RWPE2 (cell line): Measurements from ENCODE around the gene STXBP2.

ENCODE experiments used
- ATAC-seq: fragments of 200-7000 bp; cut with Tn5 transposase; 3 replicates; pipeline ENCODE4 v1.9.1; 2021; ENCODE audit warnings: low read depth
- DNase-seq: peaks from one replicate; pipeline ENCODE4 v3.0.0-alpha.2; 2020; ENCODE audit warnings: low spot score
- H3K27ac ChIP-seq: fragments of 450-650 bp; 2 replicates; pipeline ENCODE4 v1.5.1; 2017; ENCODE audit warnings: mild to moderate bottlenecking; ENCODE audit not compliant: poor library complexity, severe bottlenecking
- H3K27me3 ChIP-seq: fragments of 250-450 bp; sonication (Bioruptor Pico); 2 replicates; pipeline ENCODE4 v1.5.1; 2021; ENCODE audit warnings: mild to moderate bottlenecking, moderate library complexity; ENCODE audit not compliant: insufficient read depth, poor library complexity, severe bottlenecking
- H3K36me3 ChIP-seq: fragments of 250-450 bp; sonication (Bioruptor Pico); 2 replicates; pipeline ENCODE4 v1.5.1; 2020; ENCODE audit warnings: low read depth, mild to moderate bottlenecking, moderate library complexity
- H3K4me1 ChIP-seq: fragments of 250-450 bp; sonication (Bioruptor Pico); 2 replicates; pipeline ENCODE4 v1.5.1; 2021; ENCODE audit warnings: mild to moderate bottlenecking, moderate library complexity; ENCODE audit not compliant: insufficient read depth, poor library complexity, severe bottlenecking
- H3K4me3 ChIP-seq: fragments of 250-450 bp; sonication (Bioruptor Pico); 2 replicates; pipeline ENCODE4 v1.5.1; 2021; ENCODE audit warnings: mild to moderate bottlenecking, moderate library complexity; ENCODE audit not compliant: severe bottlenecking
- H3K9me3 ChIP-seq: fragments of 250-450 bp; sonication (Bioruptor Pico); 2 replicates; pipeline ENCODE4 v1.5.1; 2021; ENCODE audit warnings: mild to moderate bottlenecking, moderate library complexity; ENCODE audit not compliant: severe bottlenecking
- TF ChIP-seq, protein P1 (sequence below): fragments of 450-650 bp; IDR thresholded peaks from one replicate; pipeline ENCODE4 v1.5.1; 2017; ENCODE audit warnings: mild to moderate bottlenecking, moderate library complexity; ENCODE audit not compliant: poor library complexity, severe bottlenecking

STXBP2 gene

DNA sequence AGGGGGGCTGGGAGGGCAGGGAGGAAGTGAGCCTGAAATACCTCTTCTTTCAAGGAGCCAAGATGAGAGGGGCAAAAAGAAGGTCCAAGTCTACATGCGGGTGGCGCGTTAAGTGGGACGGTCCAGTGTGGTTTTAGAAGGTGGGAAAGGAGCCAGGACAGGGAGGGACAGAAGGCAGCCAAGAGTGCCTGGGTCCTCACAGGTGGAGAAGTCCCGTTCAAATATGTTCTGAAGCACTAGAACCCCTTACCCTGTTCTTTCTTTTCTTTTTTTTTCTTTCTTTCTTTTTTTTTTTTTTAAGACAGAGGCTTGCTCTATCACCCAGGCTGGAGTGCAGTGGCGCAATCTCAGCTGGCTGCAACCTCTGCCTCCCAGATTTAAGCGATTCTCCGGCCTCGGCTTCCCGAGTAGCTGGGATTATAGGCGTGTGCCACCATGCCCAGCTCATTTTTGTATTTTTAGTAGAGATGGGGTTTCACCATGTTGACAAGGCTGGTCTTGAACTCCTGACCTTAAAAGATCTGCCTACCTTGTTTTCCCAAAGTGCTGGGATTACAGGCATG, 33.9 kb upstream of the STXBP2 start:
- Histone ChIP-seq H3K4me3 (no peak overlapping the region), H3K4me1 (no peaks in the 10 kb centered on the region), H3K36me3 (no peaks in the 10 kb centered on the region), H3K9me3 (no peaks in the 10 kb centered on the region), H3K27ac (no peak overlapping the region), H3K27me3 (no peaks in the 10 kb centered on the region)
- no peak for DNase-seq
- no peak for ATAC-seq
- TF ChIP-seq, protein P1, sequence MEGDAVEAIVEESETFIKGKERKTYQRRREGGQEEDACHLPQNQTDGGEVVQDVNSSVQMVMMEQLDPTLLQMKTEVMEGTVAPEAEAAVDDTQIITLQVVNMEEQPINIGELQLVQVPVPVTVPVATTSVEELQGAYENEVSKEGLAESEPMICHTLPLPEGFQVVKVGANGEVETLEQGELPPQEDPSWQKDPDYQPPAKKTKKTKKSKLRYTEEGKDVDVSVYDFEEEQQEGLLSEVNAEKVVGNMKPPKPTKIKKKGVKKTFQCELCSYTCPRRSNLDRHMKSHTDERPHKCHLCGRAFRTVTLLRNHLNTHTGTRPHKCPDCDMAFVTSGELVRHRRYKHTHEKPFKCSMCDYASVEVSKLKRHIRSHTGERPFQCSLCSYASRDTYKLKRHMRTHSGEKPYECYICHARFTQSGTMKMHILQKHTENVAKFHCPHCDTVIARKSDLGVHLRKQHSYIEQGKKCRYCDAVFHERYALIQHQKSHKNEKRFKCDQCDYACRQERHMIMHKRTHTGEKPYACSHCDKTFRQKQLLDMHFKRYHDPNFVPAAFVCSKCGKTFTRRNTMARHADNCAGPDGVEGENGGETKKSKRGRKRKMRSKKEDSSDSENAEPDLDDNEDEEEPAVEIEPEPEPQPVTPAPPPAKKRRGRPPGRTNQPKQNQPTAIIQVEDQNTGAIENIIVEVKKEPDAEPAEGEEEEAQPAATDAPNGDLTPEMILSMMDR = no peak

DNA sequence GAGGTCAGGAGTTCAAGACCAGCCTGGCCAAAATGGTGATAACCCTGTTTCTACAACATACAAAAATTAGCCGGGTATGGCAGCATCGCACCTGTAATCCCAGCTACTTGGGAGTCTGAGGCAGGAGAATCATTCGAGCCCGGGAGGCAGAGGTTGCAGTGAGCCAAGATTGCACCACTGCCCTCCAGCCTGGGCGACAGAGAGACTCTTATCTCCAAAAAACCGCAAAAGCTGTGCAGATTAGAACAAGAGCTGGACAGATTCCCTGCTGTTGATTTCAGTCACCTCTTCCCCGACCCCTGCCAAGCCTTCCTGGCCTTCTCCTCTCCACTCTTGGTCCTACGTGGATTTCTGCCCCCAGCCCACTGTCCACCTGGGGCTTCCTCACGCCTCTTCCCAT, 33.0 kb upstream of the STXBP2 start:
- no peak for ATAC-seq
- no peaks in the 10 kb centered on the region for H3K4me1 ChIP-seq
- TF ChIP-seq, protein P1 = no peak
- H3K27ac ChIP-seq = no peak overlapping the region
- DNase-seq = no peak
- no peaks in the 10 kb centered on the region for H3K36me3 ChIP-seq
- no peaks in the 10 kb centered on the region for H3K27me3 ChIP-seq
- no peak overlapping the region for H3K4me3 ChIP-seq
- no peaks in the 10 kb centered on the region for H3K9me3 ChIP-seq

DNA sequence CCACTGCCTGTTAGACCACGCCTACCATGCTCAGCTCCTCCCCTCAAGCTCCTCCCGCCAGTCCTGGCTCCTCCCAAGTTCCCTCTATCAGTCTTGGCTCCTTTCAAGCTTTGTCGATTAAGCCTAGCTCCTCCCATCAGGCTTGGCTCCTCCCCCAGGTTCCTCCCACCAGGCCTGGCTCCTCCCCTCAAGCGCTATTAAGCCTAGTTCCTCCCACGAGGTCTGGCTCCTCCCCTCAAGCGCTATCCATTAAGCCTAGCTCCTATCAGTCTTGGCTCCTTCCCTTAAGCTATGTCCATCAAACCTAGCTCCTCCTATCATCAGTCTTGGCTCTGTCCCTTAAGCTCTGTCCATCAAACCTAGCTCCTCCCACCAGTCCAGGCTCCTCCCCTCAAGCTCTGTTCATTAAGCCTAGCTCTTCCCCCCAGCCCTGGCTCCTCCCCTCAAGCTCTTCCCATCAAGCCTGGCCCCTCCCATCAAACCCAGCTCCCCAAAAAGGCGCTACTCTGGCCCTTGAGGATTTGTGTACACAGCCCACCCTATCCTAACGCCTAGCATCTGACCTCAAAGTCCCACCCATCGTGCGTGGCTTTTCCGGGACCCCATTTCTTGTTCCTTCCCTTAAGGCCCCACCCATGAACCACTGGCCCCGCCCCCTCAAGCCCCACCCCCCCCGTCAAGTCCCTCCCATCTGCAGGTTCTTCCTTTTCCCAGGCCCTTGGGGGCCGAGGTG, 31.3 kb upstream of the STXBP2 start:
- H3K36me3 ChIP-seq = no peaks in the 10 kb centered on the region
- H3K9me3 ChIP-seq = no peaks in the 10 kb centered on the region
- H3K4me3 ChIP-seq = no peak overlapping the region
- ATAC-seq (peak; percentile 56), DNase-seq (no peak)
- H3K27ac ChIP-seq = no peak overlapping the region
- TF ChIP-seq, protein P1 = no peak
- H3K27me3 ChIP-seq = no peaks in the 10 kb centered on the region
- no peaks in the 10 kb centered on the region for H3K4me1 ChIP-seq

DNA sequence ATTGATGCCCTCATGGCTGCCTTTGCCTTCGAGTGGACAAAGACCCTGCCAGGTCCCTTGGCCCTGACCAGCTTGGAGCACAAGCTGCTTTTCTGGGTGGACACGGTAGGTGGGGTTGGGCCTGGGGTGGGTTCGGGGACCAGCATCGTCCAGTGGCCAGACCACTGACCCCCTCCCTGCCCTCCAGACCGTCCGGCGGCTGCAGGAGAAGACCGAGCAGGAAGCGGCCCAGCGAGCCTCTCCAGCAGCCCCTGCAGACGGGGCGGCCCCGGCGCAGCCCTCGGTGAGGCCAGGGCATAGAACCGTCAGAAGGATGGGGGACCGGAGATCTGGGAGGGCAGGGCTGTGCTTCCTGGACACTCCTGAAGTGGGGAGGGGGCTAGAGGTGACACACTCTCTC, 30.6 kb upstream of the STXBP2 start:
- no peak overlapping the region for H3K4me3 ChIP-seq
- H3K27ac ChIP-seq = no peak overlapping the region
- no peaks in the 10 kb centered on the region for H3K27me3 ChIP-seq
- ATAC-seq (no peak), DNase-seq (no peak)
- H3K4me1 ChIP-seq = no peaks in the 10 kb centered on the region
- H3K9me3 ChIP-seq = no peaks in the 10 kb centered on the region
- TF ChIP-seq, protein P1 = no peak
- peaks cover 2% of the 10 kb centered on the region; the same call in 1 of the 2 replicates for H3K36me3 ChIP-seq

DNA sequence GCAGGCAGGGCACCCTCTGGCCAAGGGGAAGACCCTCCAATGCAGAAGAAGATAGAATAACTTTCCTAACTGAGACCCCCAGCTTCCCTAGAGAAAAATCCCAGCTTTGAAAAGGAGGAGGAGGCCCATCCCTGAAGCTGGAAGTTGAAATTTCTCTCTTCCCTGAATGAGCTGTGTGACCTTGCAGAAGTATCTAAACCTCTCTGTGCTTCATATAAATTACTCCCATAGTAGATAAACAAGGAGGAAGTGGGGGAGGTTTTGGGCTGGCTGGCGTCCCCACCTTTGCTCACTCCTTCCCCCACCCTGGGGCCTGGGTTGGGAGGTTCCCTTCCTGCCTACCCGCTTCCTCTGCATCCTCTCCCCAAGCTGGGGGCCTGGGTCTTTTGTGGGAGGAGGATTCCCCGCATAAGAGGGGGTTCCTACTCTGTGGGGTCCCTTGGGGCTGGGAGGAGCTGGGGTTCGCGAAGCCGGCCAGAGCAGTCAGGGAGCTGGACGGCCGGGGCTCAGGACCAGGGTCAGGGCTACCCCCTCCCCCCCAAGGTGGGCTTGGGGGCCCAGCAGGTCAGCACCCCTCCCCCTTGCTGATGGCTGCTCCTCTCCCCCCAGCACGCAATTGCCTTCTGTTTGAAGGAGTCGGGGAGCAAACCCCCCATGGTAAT, 29.6 kb upstream of the STXBP2 start:
- DNase-seq = no peak
- Histone ChIP-seq H3K9me3 (no peaks in the 10 kb centered on the region), H3K4me3 (no peak overlapping the region), H3K4me1 (no peaks in the 10 kb centered on the region), H3K36me3 (peaks cover 3% of the 10 kb centered on the region; the same call in 1 of the 2 replicates), H3K27me3 (no peaks in the 10 kb centered on the region), H3K27ac (no peak overlapping the region)
- ATAC-seq = no peak
- TF ChIP-seq, protein P1 = no peak
